K562 (cell line): Measurements from ENCODE around the gene ITGB1BP2. TPM values are rescaled to one million over a fixed set of nuclear protein-coding genes. Genes with fewer than 3 reads are reported as not detected.

ENCODE experiments used
- BRF2 ChIP-seq: IDR thresholded peaks from 3 replicates; pipeline ENCODE4 v1.6.1; 2011; ENCODE audit warnings: borderline replicate concordance, mild to moderate bottlenecking; ENCODE audit not compliant: insufficient read length, insufficient read depth
- CHD2 ChIP-seq: IDR thresholded peaks from 2 replicates; pipeline ENCODE4 v1.6.1; 2011; ENCODE audit warnings: low read depth, low read length
- CREM ChIP-seq: IDR thresholded peaks from 2 replicates; pipeline ENCODE4 v1.6.1; 2014; ENCODE audit warnings: antibody characterized with exemption, low read depth
- E2F1 ChIP-seq: sonication (generic); formaldehyde crosslinking; IDR thresholded peaks from 2 replicates; pipeline ENCODE4 v1.8.1; 2023; ENCODE audit warnings: mild to moderate bottlenecking, missing genetic modification reagents, moderate library complexity
- ETS1 ChIP-seq: conservative IDR thresholded peaks from 2 replicates; pipeline ENCODE4 v1.6.1; 2011; ENCODE audit warnings: low read depth, mild to moderate bottlenecking, low read length; ENCODE audit not compliant: control insufficient read depth
- EWSR1 ChIP-seq: fragments of 450-650 bp; IDR thresholded peaks from 2 replicates; pipeline ENCODE4 v1.6.1; 2018; ENCODE audit warnings: borderline replicate concordance, mild to moderate bottlenecking, low read depth, moderate library complexity; ENCODE audit not compliant: partially characterized antibody
- HLTF ChIP-seq: fragments of 450-650 bp; IDR thresholded peaks from 2 replicates; pipeline ENCODE4 v1.6.1; 2016
- MCM7 ChIP-seq, 2 experiments: fragments of 450-650 bp; IDR thresholded peaks; 2 replicates each; pipeline ENCODE4 v1.6.1; 2016 to 2018
- NCOA2 ChIP-seq, 2 experiments: fragments of 450-650 bp; IDR thresholded peaks; 2 replicates each; pipeline ENCODE4 v1.6.1; 2018; ENCODE audit warnings: mild to moderate bottlenecking in 2 of 2, moderate library complexity in 1 of 2; ENCODE audit not compliant: partially characterized antibody in 2 of 2
- PML ChIP-seq: IDR thresholded peaks from 2 replicates; pipeline ENCODE4 v1.6.1; 2012; ENCODE audit warnings: low read length, inconsistent platforms
- POLR2AphosphoS2 ChIP-seq: IDR thresholded peaks from 2 replicates; pipeline ENCODE4 v1.6.1; 2012; ENCODE audit warnings: low read length, improper control_type of control experiment
- POLR2H ChIP-seq: IDR thresholded peaks from 2 replicates; pipeline ENCODE4 v1.6.1; 2016; ENCODE audit warnings: missing genetic modification characterization, low read depth, mild to moderate bottlenecking, control low read depth, missing compliant biosample characterization, moderate library complexity
- RFX5 ChIP-seq: IDR thresholded peaks from 2 replicates; pipeline ENCODE4 v1.6.1; 2011; ENCODE audit warnings: low read depth, mild to moderate bottlenecking, improper control_type of control experiment, low read length
- RUNX1 ChIP-seq: sonication (generic); IDR thresholded peaks from 2 replicates; pipeline ENCODE4 v1.6.1; 2016; ENCODE audit warnings: antibody characterized with exemption, low read depth
- SFPQ ChIP-seq: fragments of 200-400 bp; formaldehyde crosslinking; IDR thresholded peaks from 2 replicates; pipeline ENCODE4 v1.6.1; 2017; ENCODE audit warnings: mild to moderate bottlenecking, low read depth, low read length, moderate library complexity
- SNRNP70 ChIP-seq: fragments of 200-400 bp; formaldehyde crosslinking; optimal IDR thresholded peaks from 2 replicates; pipeline ENCODE3; 2017; ENCODE audit warnings: low read depth, low read length
- ZBTB34 ChIP-seq: fragments of 250-450 bp; sonication (Bioruptor Pico); IDR thresholded peaks from 2 replicates; pipeline ENCODE4 v1.8.0; 2021; ENCODE audit warnings: mild to moderate bottlenecking, moderate library complexity
- ZNF121 ChIP-seq: sonication (generic); formaldehyde crosslinking; conservative IDR thresholded peaks from 2 replicates; pipeline ENCODE4 v1.8.0; 2022; ENCODE audit warnings: missing genetic modification reagents
- ZNF124 ChIP-seq: sonication (generic); formaldehyde crosslinking; IDR thresholded peaks from 2 replicates; pipeline ENCODE4 v1.8.1; 2022; ENCODE audit warnings: missing genetic modification reagents
- polyA plus RNA-seq, 8 experiments: library from polyadenylated mRNA; depleted of rRNA in 4 of 8; stranded (reverse) in 5 of 8; unstranded in 3 of 8; fragments of >200 nt; fragmentation: Nextera tagmentation in 2 of 8; fragmentation: Illumina TruSeq in 1 of 8; extraction: Ambion mirVana in 2 of 8; extraction: Trizol in 1 of 8; gene quantifications; 2 replicates each; pipeline versions ENCODE4 v1.2.1 to v1.2.3, GENCODE V29; 2011 to 2014; ENCODE audit warnings: inconsistent platforms in 1 of 8, missing spikeins in 1 of 8
- total RNA-seq, 7 experiments: library from RNA; depleted of rRNA in 6 of 7; stranded (reverse); fragments of >200 nt in 6 of 7; fragmentation: Illumina TruSeq in 2 of 7; extraction: Trizol in 2 of 7; gene quantifications; 2 replicates each; pipeline versions ENCODE4 v1.2.1 to v1.2.3, GENCODE V29; 2011 to 2021; ENCODE audit warnings: low replicate concordance in 1 of 7

The ITGB1BP2 gene
- total and polyA plus RNA-seq, 9 of the 15 experiments (the other 6 are each of a cell fraction or from before 2014, with no cell fraction given) = 1.6 to 4.0 (median 1.9) TPM

- TF ChIP-seq PML (peak; percentile 81), E2F1 (peak; percentile 64; the same call in 1 of the 2 replicates), MCM7 (IDR thresholded peaks at IDR 0.05) (no peak), SFPQ (no peak), ZNF124 (no peak), ZBTB34 (no peak), CHD2 (peak; percentile 74; the same call in 1 of the 2 replicates), EWSR1 (no peak), NCOA2 (IDR thresholded peaks at IDR 0.05; ENCODE audit: partially characterized antibody in 2 of 2) (no peak), RUNX1 (no peak), CREM (peak; percentile 45), POLR2H (peak; percentile 91), SNRNP70 (no peak), HLTF (no peak), ETS1 (no peak), BRF2 (no peak), POLR2AphosphoS2 (no peak), RFX5 (no peak), ZNF121 (CRISPR knock-in tag) (no peak)
These were observed 18.0 kb upstream of the ITGB1BP2 start, which contains the start of gene NONO (continued) for GRCh38 chrX:71283403-71284143.
